OCI-LY1 (cell line): ENCODE measurements around the gene STX11.

Source experiments
- CTCF ChIP-seq: fragments of 200-600 bp; sonication (generic), shearing (Covaris generic); IDR thresholded peaks from 2 replicates; pipeline ENCODE4 v1.5.1; 2017; ENCODE audit warnings: mild to moderate bottlenecking, antibody characterized with exemption, low read length, moderate library complexity, mixed read lengths
- EZH2 ChIP-seq: fragments of 200-600 bp; sonication (generic), shearing (Covaris generic); IDR thresholded peaks from 2 replicates; pipeline ENCODE4 v1.8.0; 2017; ENCODE audit warnings: borderline replicate concordance, mixed run types, mild to moderate bottlenecking, antibody characterized with exemption, low read length, moderate library complexity, mixed read lengths

GRCh38 chr6:144165784-144166183 is 15.5 kb downstream of the STX11 start:
- no peak for TF ChIP-seq CTCF
- no peak for TF ChIP-seq EZH2
